K562 (cell line): ENCODE measurements around the gene CLDN10. TPM values are rescaled to one million over a fixed set of nuclear protein-coding genes. Genes with fewer than 3 reads are reported as not detected.

Source experiments
- ATAC-seq: fragments of 200-7000 bp; cut with Tn5 transposase; 3 replicates; pipeline ENCODE4 v1.9.1; 2020; ENCODE audit warnings: moderate library complexity
- BruUV-seq: library from RNA; stranded (reverse); fragments of 400-500 nt; replicated peaks from 2 replicates; lab custom pipeline; 2021; lab: Mats Ljungman, UMichigan
- CTCF ChIA-PET: fragments of 300-600 bp; formaldehyde crosslinking; extraction: SDS; loops from one replicate; lab custom pipeline; 2021; ENCODE audit warnings: low intra/inter-chr PET ratio; lab: Yijun Ruan, JAX
- POLR2A ChIA-PET: fragments of 300-600, 350-650 bp; sonication (Branson Sonifier 250); formaldehyde crosslinking; extraction: SDS; loops from one replicate; lab custom pipeline; 2021; ENCODE audit warnings: antibody characterized with exemption, inconsistent platforms; lab: Yijun Ruan, JAX
- DNase-seq, 4 experiments: peaks; one replicate each; pipeline versions ENCODE4 v3.0.0 to v3.0.0-alpha.2; 2011 to 2018; ENCODE audit warnings: low spot score in 3 of 4, mixed read lengths in 3 of 4; ENCODE audit errors: extremely low read depth in 1 of 4
- FAIRE-seq: peaks from 2 replicates; lab custom pipeline; 2011; peaks lifted over from hg19 to GRCh38; lab: Jason Lieb, UNC
- H2AFZ ChIP-seq: 2 replicates; pipeline ENCODE4 v1.6.0; 2011; ENCODE audit warnings: low read depth, low read length, control low read depth, inconsistent platforms
- H3K27ac ChIP-seq: fragments of 200-600 bp; 3 replicates; pipeline ENCODE4 v1.8.0; 2011; ENCODE audit warnings: low read depth, mild to moderate bottlenecking, control low read depth, inconsistent platforms, low read length, moderate library complexity, mixed read lengths; ENCODE audit errors: extremely low read depth
- H3K27me3 ChIP-seq, 2 experiments: fragments of 300-600 bp in 1 of 2; 2 replicates in 1 of 2; 3 replicates in 1 of 2; pipeline versions ENCODE4 v1.6.0 to v1.8.0; 2011; ENCODE audit warnings: inconsistent platforms in 2 of 2, low read length in 2 of 2, mild to moderate bottlenecking in 1 of 2, mixed read lengths in 1 of 2, moderate library complexity in 1 of 2; ENCODE audit not compliant: control insufficient read depth in 2 of 2, insufficient read depth in 2 of 2
- H3K36me3 ChIP-seq: fragments of 300-600 bp; 3 replicates; pipeline ENCODE4 v1.8.0; 2011; ENCODE audit warnings: mild to moderate bottlenecking, low read length, inconsistent platforms; ENCODE audit not compliant: control insufficient read depth, insufficient read depth
- H3K4me1 ChIP-seq, 2 experiments: fragments of 200-600 bp in 1 of 2; replicated peaks in 1 of 2; 2 replicates in 1 of 2; 3 replicates in 1 of 2; pipeline versions ENCODE4 v1.5.1 to v1.8.0; 2011; ENCODE audit warnings: inconsistent platforms in 2 of 2, low read length in 2 of 2, mild to moderate bottlenecking in 1 of 2, mixed read lengths in 1 of 2, moderate library complexity in 1 of 2; ENCODE audit not compliant: control insufficient read depth in 2 of 2, insufficient read depth in 2 of 2
- H3K4me2 ChIP-seq: 2 replicates; pipeline ENCODE4 v1.6.1; 2011; ENCODE audit warnings: low read length, control low read depth, inconsistent platforms, mixed read lengths; ENCODE audit not compliant: insufficient read depth
- H3K4me3 ChIP-seq: fragments of 200-600 bp; sonication (generic), shearing (Covaris generic); 2 replicates; pipeline ENCODE4 v1.5.1; 2016; ENCODE audit warnings: control low read depth, inconsistent platforms
- H3K79me2 ChIP-seq: fragments of 200-600 bp; 3 replicates; pipeline ENCODE4 v1.8.0; 2011; ENCODE audit warnings: low read length, inconsistent platforms; ENCODE audit not compliant: control insufficient read depth, insufficient read depth
- H3K9ac ChIP-seq, 2 experiments: 2 replicates each; pipeline versions ENCODE4 v1.6.0 to v1.6.1; 2011; ENCODE audit warnings: low read depth in 2 of 2, low read length in 2 of 2, control low read depth in 1 of 2, inconsistent platforms in 1 of 2, mild to moderate bottlenecking in 1 of 2, mixed read lengths in 1 of 2; ENCODE audit not compliant: insufficient read depth in 1 of 2
- H3K9me1 ChIP-seq: one replicate; pipeline ENCODE4 v1.6.0; 2011; ENCODE audit warnings: inconsistent platforms, mild to moderate bottlenecking, low read length, moderate library complexity; ENCODE audit not compliant: control insufficient read depth, insufficient read depth
- H3K9me3 ChIP-seq: replicated peaks from 2 replicates; pipeline ENCODE4 v1.5.1; 2011; ENCODE audit warnings: low read depth, low read length, inconsistent platforms; ENCODE audit not compliant: control insufficient read depth, insufficient read depth
- H4K20me1 ChIP-seq: replicated peaks from 2 replicates; pipeline ENCODE4 v1.6.1; 2011; ENCODE audit warnings: low read length, inconsistent platforms, mixed read lengths; ENCODE audit not compliant: control insufficient read depth, insufficient read depth
- BCLAF1 ChIP-seq, 2 experiments: fragments of 450-650 bp in 1 of 2; IDR thresholded peaks; 2 replicates each; pipeline ENCODE4 v1.6.1; 2011 to 2017; ENCODE audit warnings: low read depth in 2 of 2, antibody characterized with exemption in 1 of 2, borderline replicate concordance in 1 of 2, low read length in 1 of 2, mild to moderate bottlenecking in 1 of 2, mixed read lengths in 1 of 2; ENCODE audit not compliant: control insufficient read depth in 1 of 2
- E2F3 ChIP-seq: fragments of 250-450 bp; sonication (Bioruptor Pico); IDR thresholded peaks from 2 replicates; pipeline ENCODE4 v1.4.0; 2020; ENCODE audit warnings: mild to moderate bottlenecking
- E4F1 ChIP-seq: fragments of 250-450 bp; sonication (Bioruptor Pico); IDR thresholded peaks from 2 replicates; pipeline ENCODE4 v1.5.0; 2021; ENCODE audit warnings: mild to moderate bottlenecking, borderline replicate concordance
- NBN ChIP-seq: fragments of 450-650 bp; IDR thresholded peaks from 2 replicates; pipeline ENCODE4 v1.6.1; 2016; ENCODE audit warnings: low read depth, mild to moderate bottlenecking
- ZFP30 ChIP-seq: fragments of 250-450 bp; sonication (Bioruptor Pico); IDR thresholded peaks from 2 replicates; pipeline ENCODE4 v1.8.0; 2022; ENCODE audit warnings: moderate library complexity, mild to moderate bottlenecking, inconsistent platforms, borderline replicate concordance
- WGBS: fragments of 100-300 bp; shearing (Covaris generic); methylation state at CpG from one replicate; pipeline ENCODE4 v1.1.6; 2016; ENCODE audit warnings: low coverage, mixed read lengths; ENCODE audit not compliant: insufficient coverage; ENCODE audit errors: missing lambda C conversion rate; 5-methylcytosine and 5-hydroxymethylcytosine counted together
- in situ Hi-C: fragments of 300-500 bp; cut with MboI; formaldehyde crosslinking; loops from 4 replicates; pipeline ENCODE4 v1.15.0; 2018; ENCODE audit warnings: inconsistent platforms, mixed read lengths
- intact Hi-C: fragments of 100-400 bp; cut with micrococcal nuclease; formaldehyde crosslinking; loops from 2 replicates; pipeline ENCODE4 v1.14.2; 2022
- polyA plus RNA-seq, 8 experiments: library from polyadenylated mRNA; depleted of rRNA in 4 of 8; stranded (reverse) in 5 of 8; unstranded in 3 of 8; fragments of >200 nt; fragmentation: Nextera tagmentation in 2 of 8; fragmentation: Illumina TruSeq in 1 of 8; extraction: Ambion mirVana in 2 of 8; extraction: Trizol in 1 of 8; gene quantifications; 2 replicates each; pipeline versions ENCODE4 v1.2.1 to v1.2.3, GENCODE V29; 2011 to 2014; ENCODE audit warnings: inconsistent platforms in 1 of 8, missing spikeins in 1 of 8
- total RNA-seq, 7 experiments: library from RNA; depleted of rRNA in 6 of 7; stranded (reverse); fragments of >200 nt in 6 of 7; fragmentation: Illumina TruSeq in 2 of 7; extraction: Trizol in 2 of 7; gene quantifications; 2 replicates each; pipeline versions ENCODE4 v1.2.1 to v1.2.3, GENCODE V29; 2011 to 2021; ENCODE audit warnings: low replicate concordance in 1 of 7

The CLDN10 gene
- total and polyA plus RNA-seq, 9 of the 15 experiments (the other 6 are each of a cell fraction or from before 2014, with no cell fraction given) = not detected

- CTCF ChIA-PET = no interaction called here
- 0% methylated on average over 5 of the region's 5 CpGs for WGBS
- DNase-seq = no peak
- Histone ChIP-seq H2AFZ (no peak overlapping the region), H3K9me1 (no peaks in the 10 kb centered on the region), H3K4me3 (no peak overlapping the region), H4K20me1 (no peaks in the 10 kb centered on the region), H3K9ac (no peak overlapping the region), H3K27ac (no peak overlapping the region), H3K36me3 (no peaks in the 10 kb centered on the region), H3K4me1 (no peaks in the 10 kb centered on the region), H3K4me2 (no peak overlapping the region), H3K27me3 (no peaks in the 10 kb centered on the region)
- in situ Hi-C loops = loop anchor here (25.0 kb wide), 1 partner anchor 307 kb away; no protein-coding TSS in a partner anchor
- BruUV-seq = no TSS peak
- FAIRE-seq = no peak
- TF ChIP-seq ZFP30 (CRISPR knock-in tag) (no peak), NBN (no peak)
- TF ChIP-seq, all 486 proteins: peak for 0
- POLR2A ChIA-PET = no interaction called here
- intact Hi-C loops = no loop called here
- ATAC-seq = no peak
- Histone ChIP-seq H3K9me3 (no peaks in the 10 kb centered on the region), H3K79me2 (no peaks in the 10 kb centered on the region)
Observed at GRCh38 chr13:95530178-95530577, 22.3 kb upstream of the CLDN10 start.

- H3K4me2 ChIP-seq = no peak overlapping the region
- POLR2A ChIA-PET = no interaction called here
- no peak for TF ChIP-seq E2F3 (CRISPR knock-in tag)
- TF ChIP-seq BCLAF1 (IDR thresholded peaks at IDR 0.05; ENCODE audit: borderline replicate concordance in 1 of 2, control insufficient read depth in 1 of 2, low read depth in 2 of 2, low read length in 1 of 2) = no peak
- TF ChIP-seq E4F1 (CRISPR knock-in tag) = no peak
Observed at GRCh38 chr13:95533545-95534160, 18.9 kb upstream of the CLDN10 start.

More at GRCh38 chr13:95533545-95534160, 18.9 kb upstream of the CLDN10 start:
- Histone ChIP-seq H3K79me2 (no peaks in the 10 kb centered on the region), H3K4me1 (no peaks in the 10 kb centered on the region), H3K36me3 (no peaks in the 10 kb centered on the region), H3K4me3 (no peak overlapping the region), H3K9me1 (no peaks in the 10 kb centered on the region), H4K20me1 (no peaks in the 10 kb centered on the region), H3K27ac (no peak overlapping the region), H3K9me3 (no peaks in the 10 kb centered on the region), H3K9ac (no peak overlapping the region), H2AFZ (no peak overlapping the region), H3K27me3 (no peaks in the 10 kb centered on the region)
- intact Hi-C loops = no loop called here
- DNase-seq (no peak), FAIRE-seq (no peak), ATAC-seq (no peak)
- in situ Hi-C loops = loop anchor here (25.0 kb wide), 1 partner anchor 304 kb away; no protein-coding TSS in a partner anchor
- CTCF ChIA-PET = no interaction called here
- WGBS = 14% methylated on average over 4 of the region's 7 CpGs
- BruUV-seq = no TSS peak
